KMS-11 (cell line): ENCODE measurements around the gene POU6F2.

Source experiments
- H2AFZ ChIP-seq: fragments of 200-600 bp; sonication (generic); 2 replicates; pipeline ENCODE4 v1.6.1; 2016; ENCODE audit warnings: antibody characterized with exemption, mixed run types, low read depth
- H3K27ac ChIP-seq: fragments of 200-600 bp; sonication (generic); 2 replicates; pipeline ENCODE4 v1.6.1; 2016; ENCODE audit warnings: mild to moderate bottlenecking, mixed run types
- H3K27me3 ChIP-seq: fragments of 200-600 bp; sonication (generic); 2 replicates; pipeline ENCODE4 v1.6.1; 2017; ENCODE audit warnings: mild to moderate bottlenecking, low read depth, mixed run types, moderate library complexity; ENCODE audit not compliant: insufficient read depth
- H3K36me3 ChIP-seq: fragments of 200-600 bp; sonication (generic); 2 replicates; pipeline ENCODE4 v1.6.1; 2017; ENCODE audit warnings: mild to moderate bottlenecking, mixed run types; ENCODE audit not compliant: insufficient read depth
- H3K4me1 ChIP-seq: fragments of 200-600 bp; sonication (generic); 2 replicates; pipeline ENCODE4 v1.6.1; 2016; ENCODE audit warnings: mild to moderate bottlenecking, low read depth, mixed run types; ENCODE audit not compliant: poor library complexity, severe bottlenecking
- H3K4me2 ChIP-seq: fragments of 200-600 bp; sonication (generic); 2 replicates; pipeline ENCODE4 v1.7.0; 2016; ENCODE audit warnings: mild to moderate bottlenecking, mixed run types
- H3K4me3 ChIP-seq: fragments of 200-600 bp; sonication (generic); IDR thresholded peaks from 2 replicates; pipeline ENCODE4 v1.6.1; 2017; ENCODE audit warnings: low read depth, low read length, mixed read lengths; ENCODE audit not compliant: insufficient read depth
- H3K79me2 ChIP-seq: fragments of 200-600 bp; sonication (generic); 2 replicates; pipeline ENCODE4 v1.6.1; 2016; ENCODE audit warnings: low read depth, mixed run types; ENCODE audit not compliant: insufficient read depth
- H3K9ac ChIP-seq: fragments of 200-600 bp; sonication (generic); 2 replicates; pipeline ENCODE4 v1.6.1; 2016; ENCODE audit warnings: mild to moderate bottlenecking, mixed run types
- H4K20me1 ChIP-seq: fragments of 200-600 bp; sonication (generic); 2 replicates; pipeline ENCODE4 v1.6.1; 2016; ENCODE audit warnings: mild to moderate bottlenecking, mixed run types; ENCODE audit not compliant: insufficient read depth
- CTCF ChIP-seq: fragments of 200-600 bp; sonication (generic); conservative IDR thresholded peaks from 2 replicates; pipeline ENCODE4 v1.6.1; 2017; ENCODE audit warnings: low read depth, mild to moderate bottlenecking, antibody characterized with exemption, low read length, moderate library complexity, mixed read lengths

The POU6F2 gene

GRCh38 chr7:39071116-39071515 is 93.4 kb downstream of the POU6F2 start:
- TF ChIP-seq CTCF, result no peak
- H4K20me1 ChIP-seq, result no peaks in the 10 kb centered on the region
- no peaks in the 10 kb centered on the region for H3K27me3 ChIP-seq

GRCh38 chr7:39073432-39073831 is 95.7 kb downstream of the POU6F2 start:
- TF ChIP-seq CTCF, result no peak
- H3K4me2 ChIP-seq, result no peak overlapping the region
- H3K27ac ChIP-seq, result no peak overlapping the region
- no peak overlapping the region for H2AFZ ChIP-seq
- H3K4me3 ChIP-seq, result no peak overlapping the region
- no peaks in the 10 kb centered on the region for H3K4me1 ChIP-seq
- H3K9ac ChIP-seq, result no peak overlapping the region
- no peaks in the 10 kb centered on the region for H3K36me3 ChIP-seq
- H3K79me2 ChIP-seq, result no peaks in the 10 kb centered on the region
- no peaks in the 10 kb centered on the region for H3K27me3 ChIP-seq
- H4K20me1 ChIP-seq, result no peaks in the 10 kb centered on the region

More at GRCh38 chr7:39071116-39071515, 93.4 kb downstream of the POU6F2 start:
- no peak overlapping the region for H3K4me3 ChIP-seq
- no peak overlapping the region for H3K9ac ChIP-seq
- H3K36me3 ChIP-seq, result no peaks in the 10 kb centered on the region
- H3K79me2 ChIP-seq, result no peaks in the 10 kb centered on the region
- no peak overlapping the region for H3K4me2 ChIP-seq
- no peaks in the 10 kb centered on the region for H3K4me1 ChIP-seq
- no peak overlapping the region for H3K27ac ChIP-seq
- H2AFZ ChIP-seq, result no peak overlapping the region

GRCh38 chr7:39075210-39075609 is 97.5 kb downstream of the POU6F2 start:
- no peak overlapping the region for H3K4me3 ChIP-seq
- no peaks in the 10 kb centered on the region for H4K20me1 ChIP-seq
- no peaks in the 10 kb centered on the region for H3K36me3 ChIP-seq
- no peaks in the 10 kb centered on the region for H3K4me1 ChIP-seq
- no peaks in the 10 kb centered on the region for H3K27me3 ChIP-seq
- H3K27ac ChIP-seq, result no peak overlapping the region
- no peak overlapping the region for H3K9ac ChIP-seq
- H2AFZ ChIP-seq, result no peak overlapping the region
- H3K79me2 ChIP-seq, result no peaks in the 10 kb centered on the region
- H3K4me2 ChIP-seq, result no peak overlapping the region
- TF ChIP-seq CTCF, result no peak

- no peak for TF ChIP-seq CTCF
- Histone ChIP-seq H3K4me2 (no peak overlapping the region), H3K9ac (no peak overlapping the region), H3K4me1 (no peaks in the 10 kb centered on the region), H3K79me2 (no peaks in the 10 kb centered on the region), H3K27ac (no peak overlapping the region), H3K36me3 (no peaks in the 10 kb centered on the region), H3K27me3 (no peaks in the 10 kb centered on the region), H4K20me1 (no peaks in the 10 kb centered on the region), H2AFZ (no peak overlapping the region), H3K4me3 (no peak overlapping the region)
Observed at GRCh38 chr7:39083781-39084180, 106.1 kb downstream of the POU6F2 start.
